Right lobe of liver (tissue), 4 donors: ENCODE data around the gene BANP.
"Not testable (repeated sequence)": the region's sequence is repeated elsewhere in the genome, so short reads cannot be mapped to it uniquely, and the experiment has no call there.

Experiments used
- CTCF ChIP-seq, 4 donors: fragments of 200-600 bp in 3 of 4; fragments of 450-650 bp in 1 of 4; IDR thresholded peaks; one replicate each; pipeline versions ENCODE4 v1.5.1 to v1.8.0; 2016 to 2022; ENCODE audit warnings: antibody characterized with exemption in 4 of 4, mild to moderate bottlenecking in 2 of 4
- POLR2A ChIP-seq: fragments of 450-650 bp; IDR thresholded peaks from one replicate; pipeline ENCODE4 v1.6.1; 2017; ENCODE audit warnings: antibody characterized with exemption, mild to moderate bottlenecking
- donor health status: DM: no; HTN: no; CAD: no.
- donor health status: DM: no; HTN: no; CAD: no.
- donor health status: DM: no; HTN: yes; CAD: no.

DNA sequence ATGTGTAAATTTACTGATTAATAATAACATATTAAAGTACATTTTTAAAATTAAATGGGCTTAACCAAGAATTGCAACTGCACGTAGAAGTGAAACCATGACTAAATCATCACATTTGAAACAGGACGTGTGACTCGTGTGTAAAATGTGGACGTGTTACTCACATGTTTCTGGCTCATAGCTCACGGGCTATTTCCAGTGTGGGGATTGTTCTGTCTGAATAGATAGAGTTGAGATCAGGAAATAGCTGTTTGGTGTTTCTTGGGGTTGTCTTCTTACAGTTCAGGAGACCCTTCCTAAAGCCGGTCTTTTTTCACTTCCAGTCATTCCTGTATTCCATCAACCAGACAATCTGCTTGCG is 32.5 kb downstream of the BANP start:
- TF ChIP-seq CTCF (IDR thresholded peaks at IDR 0.05); POLR2A: not testable (repeated sequence)
